GM18505 (cell line): ENCODE data around the gene TRPV6.

Experiments used
- ATAC-seq: cut with Tn5 transposase; IDR thresholded peaks from one replicate; pipeline ENCODE4 v1.9.1; 2021; ENCODE audit not compliant: unreplicated experiment
- POLR2A ChIP-seq: IDR thresholded peaks from 4 replicates; pipeline ENCODE4 v1.6.1; 2011; ENCODE audit warnings: borderline replicate concordance; ENCODE audit not compliant: insufficient read depth, insufficient read length; ENCODE audit errors: extremely low read depth

Gene TRPV6

GRCh38 chr7:142873871-142874270 lies 11.7 kb downstream of the TRPV6 start:
- no peak for ATAC-seq
- no peak for TF ChIP-seq POLR2A

GRCh38 chr7:142873281-142873784 lies 12.2 kb downstream of the TRPV6 start:
- no peak for TF ChIP-seq POLR2A
- ATAC-seq, result peak; percentile 71

GRCh38 chr7:142872106-142872675 lies 13.4 kb downstream of the TRPV6 start:
- ATAC-seq, result no peak
- TF ChIP-seq POLR2A, result no peak

- TF ChIP-seq POLR2A, result no peak
Measured at GRCh38 chr7:142871260-142872105, 14.1 kb downstream of the TRPV6 start.

GRCh38 chr7:142870566-142871259 lies 14.8 kb downstream of the TRPV6 start:
- ATAC-seq, result no peak

More at GRCh38 chr7:142871260-142872105, 14.1 kb downstream of the TRPV6 start:
- ATAC-seq, result no peak

GRCh38 chr7:142870147-142870559 lies 15.4 kb downstream of the TRPV6 start:
- ATAC-seq, result no peak
- no peak for TF ChIP-seq POLR2A

More at GRCh38 chr7:142870566-142871259, 14.8 kb downstream of the TRPV6 start:
- no peak for TF ChIP-seq POLR2A

GRCh38 chr7:142869434-142869833 lies 16.1 kb downstream of the TRPV6 start:
- no peak for ATAC-seq
- TF ChIP-seq POLR2A, result no peak

GRCh38 chr7:142868986-142869415 lies 16.5 kb downstream of the TRPV6 start:
- TF ChIP-seq POLR2A, result no peak
- no peak for ATAC-seq

GRCh38 chr7:142868188-142868985 lies 17.2 kb downstream of the TRPV6 start:
- no peak for ATAC-seq
- TF ChIP-seq POLR2A, result no peak

- ATAC-seq, result no peak
Measured at GRCh38 chr7:142867398-142868187, 18.0 kb downstream of the TRPV6 start.

GRCh38 chr7:142867097-142867378 lies 18.5 kb downstream of the TRPV6 start:
- TF ChIP-seq POLR2A, result no peak
- ATAC-seq, result no peak

More at GRCh38 chr7:142867398-142868187, 18.0 kb downstream of the TRPV6 start:
- no peak for TF ChIP-seq POLR2A
